Suppressor macrophage treated with lipopolysaccharide for 4 hours (primary cell): ENCODE measurements around the gene C5orf47.
A peak's percentile ranks its signal among the peaks of the same experiment; 100 is the strongest.

Source experiments
- DNase-seq: peaks from one replicate; pipeline ENCODE4 v3.0.0-alpha.2; 2020

Gene C5orf47

DNA sequence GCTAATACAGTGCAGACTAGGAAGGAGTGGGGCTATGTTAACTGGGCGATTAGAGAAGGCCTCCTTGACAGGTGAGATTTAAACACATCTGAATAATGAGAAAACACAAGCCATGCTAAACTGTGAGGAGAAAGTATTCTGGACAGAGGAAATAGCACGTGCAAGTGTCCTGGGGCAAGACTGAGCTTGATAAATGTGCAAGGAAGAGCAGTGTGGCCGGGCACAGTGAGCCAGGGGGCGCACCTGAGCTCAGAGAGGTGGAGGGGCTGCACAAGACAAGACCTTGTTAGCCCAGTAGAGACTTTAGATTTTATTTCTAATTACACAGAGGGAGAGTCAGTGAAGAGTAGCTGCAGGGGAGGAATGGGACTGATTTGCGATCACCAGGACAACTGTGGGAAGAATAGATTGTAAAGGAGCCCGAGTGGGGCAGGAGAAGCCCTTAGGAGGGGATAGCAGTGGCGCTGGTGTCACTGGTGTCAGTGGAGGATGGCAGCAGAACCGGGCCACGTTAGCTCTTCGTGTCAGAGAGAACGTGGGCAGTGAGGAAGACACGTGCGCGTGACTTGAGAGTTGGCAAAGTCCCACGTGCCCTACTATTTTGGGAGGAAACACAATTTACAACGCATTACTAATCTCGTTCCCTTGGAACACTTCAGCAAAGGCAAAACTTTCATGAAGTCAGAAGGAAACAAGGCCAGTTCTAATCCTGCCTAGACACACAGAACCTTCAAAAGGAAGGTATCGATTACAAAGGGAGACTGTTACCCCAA lies 17.9 kb upstream of the C5orf47 start:
- no peak for DNase-seq

- no peak for DNase-seq
These were observed 17.2 kb upstream of the C5orf47 start for GRCh38 chr5:173971681-173972345.

DNA sequence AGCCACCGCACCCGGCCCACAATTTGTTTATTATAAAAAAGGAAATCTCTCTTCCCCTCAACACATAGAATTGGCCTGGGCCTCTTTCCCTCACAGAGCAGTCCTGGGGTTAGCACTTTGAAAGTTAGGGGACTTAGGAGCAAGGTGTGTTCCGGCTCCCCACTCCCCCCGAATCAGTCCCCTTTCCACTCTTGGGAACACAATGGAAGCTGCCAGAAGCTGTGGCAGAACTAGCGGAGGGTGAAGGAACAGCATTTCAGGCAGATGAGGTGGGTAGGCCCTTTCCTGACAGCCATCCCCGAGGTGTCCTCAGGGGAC lies 16.4 kb upstream of the C5orf47 start:
- DNase-seq = no peak

DNA sequence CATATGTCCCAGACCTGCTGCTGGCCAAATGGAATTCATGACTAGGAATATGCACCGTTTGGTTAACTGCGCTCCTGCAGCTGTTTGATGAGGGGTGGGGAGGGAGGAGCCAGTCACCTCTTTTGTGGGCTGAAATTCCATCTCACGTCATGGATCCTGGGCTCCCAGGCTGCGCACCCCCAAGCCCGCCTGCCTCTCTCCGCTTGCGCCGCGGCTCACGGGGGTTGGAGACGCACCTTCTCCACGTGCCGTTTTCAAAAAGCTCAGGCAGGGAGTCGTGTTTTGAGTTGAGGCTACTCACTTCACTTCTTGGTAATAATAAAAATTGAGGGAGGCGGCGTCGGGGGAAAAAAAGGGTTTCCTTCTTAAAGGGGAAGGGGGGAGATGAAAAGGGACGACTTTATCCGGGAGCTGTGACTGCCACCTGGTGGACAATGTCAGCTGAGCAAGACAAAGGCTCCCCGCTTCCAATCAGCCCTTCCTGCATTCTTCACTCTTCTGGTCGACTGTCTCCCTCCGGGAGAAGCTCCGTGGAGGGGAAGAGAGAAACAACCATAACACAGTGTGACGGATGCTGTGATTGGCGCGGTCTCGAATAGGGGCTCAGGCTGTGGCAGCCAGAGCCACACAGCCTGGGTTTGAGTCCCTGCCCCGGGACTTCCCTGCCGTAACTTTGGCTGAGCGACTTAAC lies 15.9 kb upstream of the C5orf47 start:
- peak; percentile 85 for DNase-seq

GRCh38 chr5:173973616-173973969 lies 15.4 kb upstream of the C5orf47 start:
- no peak for DNase-seq

GRCh38 chr5:173974688-173975239 lies 14.2 kb upstream of the C5orf47 start:
- no peak for DNase-seq

- DNase-seq = no peak
These were observed 7.7 kb upstream of the C5orf47 start for GRCh38 chr5:173981185-173981761.

DNA sequence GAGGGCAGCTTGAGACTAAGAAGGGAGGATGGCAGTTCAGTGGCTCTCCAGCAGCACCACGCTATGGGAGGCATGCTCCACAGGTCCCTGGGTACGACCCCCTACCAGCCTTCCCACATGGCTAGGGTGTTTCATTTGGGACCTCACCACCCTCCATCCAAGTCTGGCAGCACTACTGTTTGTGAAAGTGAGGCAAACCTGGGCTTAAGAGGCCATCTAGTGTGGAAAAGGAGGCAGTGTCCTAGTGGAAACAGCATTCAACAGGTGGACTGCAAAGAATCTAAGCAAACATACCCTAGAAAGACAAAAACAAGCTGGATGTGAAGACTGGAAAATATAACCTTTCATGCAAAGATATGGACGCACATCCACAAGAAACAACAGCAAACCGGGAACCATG lies 4.8 kb upstream of the C5orf47 start:
- DNase-seq = no peak

- no peak for DNase-seq
These were observed 587 bp downstream of the C5orf47 start for GRCh38 chr5:173989432-173990082.

- no peak for DNase-seq
These were observed 8.4 kb downstream of the C5orf47 start for GRCh38 chr5:173997331-173997730.

DNA sequence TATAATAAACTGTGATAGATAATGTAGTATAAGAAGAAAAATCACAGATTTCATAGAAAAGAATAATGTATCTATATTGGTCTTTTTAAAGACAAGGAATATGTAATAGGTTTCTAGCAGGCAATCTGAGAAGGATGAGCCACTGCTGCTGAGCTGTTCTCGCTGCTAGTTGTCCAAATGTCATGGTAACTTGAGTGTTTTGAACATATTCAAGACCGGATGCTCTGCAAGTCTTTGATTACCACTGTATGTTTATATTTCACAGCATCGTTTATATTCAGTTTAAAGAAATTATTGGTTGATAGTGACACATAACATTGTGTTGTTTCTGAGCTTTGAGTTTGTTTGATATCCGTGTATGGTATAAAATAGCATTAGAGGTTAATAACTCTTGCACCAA lies 9.6 kb downstream of the C5orf47 start:
- no peak for DNase-seq

- no peak for DNase-seq
These were observed 11.1 kb downstream of the C5orf47 start for GRCh38 chr5:174000076-174000475.

DNA sequence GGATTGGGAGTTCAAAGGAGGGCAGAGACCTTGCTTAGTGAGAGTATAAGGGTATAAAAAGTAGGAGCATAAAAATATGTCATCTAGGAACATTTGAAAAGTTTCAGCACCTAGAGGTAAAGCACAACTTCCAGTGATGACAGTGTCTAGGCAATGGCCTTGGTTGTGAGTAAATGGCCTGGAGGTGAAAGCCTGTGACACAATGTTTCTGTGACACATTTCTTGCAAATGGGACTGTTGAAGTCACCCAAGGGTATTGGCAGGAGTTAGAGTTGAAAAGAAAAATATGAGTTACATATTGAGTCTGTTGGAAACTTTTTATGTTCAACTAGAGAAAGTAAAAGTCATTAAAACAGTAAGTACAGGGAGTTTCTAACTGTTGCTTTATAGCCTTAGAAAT lies 14.8 kb downstream of the C5orf47 start:
- no peak for DNase-seq

GRCh38 chr5:174008922-174009321 lies 20.0 kb downstream of the C5orf47 start:
- no peak for DNase-seq

DNA sequence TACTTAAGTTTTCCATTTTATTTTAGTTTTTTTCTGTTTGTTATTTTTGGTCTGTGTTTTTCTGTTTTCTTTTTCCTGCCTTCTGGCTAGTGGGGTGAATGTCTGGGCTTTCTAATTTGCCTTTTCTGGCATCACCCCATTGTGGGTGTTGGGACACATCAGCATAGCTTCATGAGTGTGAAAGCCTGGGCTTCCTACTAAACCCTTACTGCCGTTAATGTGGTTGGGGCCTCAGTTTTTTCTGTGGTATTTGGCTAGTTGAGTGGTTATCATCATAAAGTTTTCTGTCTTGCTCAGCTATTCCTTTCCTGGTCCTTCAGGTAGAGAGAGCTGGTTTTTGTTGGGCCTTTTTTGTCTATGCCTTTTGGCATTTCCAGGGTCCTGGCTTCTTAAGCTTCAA lies 21.4 kb downstream of the C5orf47 start:
- no peak for DNase-seq

GRCh38 chr5:174011441-174011840 lies 22.5 kb downstream of the C5orf47 start:
- no peak for DNase-seq

GRCh38 chr5:174020069-174020927 lies 31.3 kb downstream of the C5orf47 start:
- peak; percentile 59 for DNase-seq

GRCh38 chr5:174020928-174021304 lies 31.9 kb downstream of the C5orf47 start:
- DNase-seq = no peak

- no peak for DNase-seq
These were observed 33.6 kb downstream of the C5orf47 start for GRCh38 chr5:174022384-174023095.

DNA sequence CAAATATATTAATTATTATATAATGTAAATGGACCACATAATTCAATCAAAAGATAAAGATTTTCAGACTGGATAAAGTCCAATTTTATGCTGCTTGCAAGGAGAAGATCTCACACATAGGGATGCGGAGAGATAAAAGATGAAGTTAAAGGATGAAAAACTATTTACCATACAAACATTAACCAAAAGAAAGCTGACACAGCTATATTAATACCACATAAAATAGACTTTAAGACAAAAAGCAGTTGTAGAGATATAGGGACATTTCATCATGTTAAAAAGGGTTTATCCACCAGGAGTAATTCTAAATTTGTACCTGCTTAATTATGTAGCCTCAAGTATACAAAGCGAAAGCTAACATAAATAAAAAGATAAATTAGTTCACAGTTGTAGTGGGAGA lies 41.3 kb downstream of the C5orf47 start:
- no peak for DNase-seq

- DNase-seq = no peak
These were observed 55.7 kb downstream of the C5orf47 start for GRCh38 chr5:174044466-174045254.
